ENCODE data around the gene AKIRIN2. TPM values are rescaled to one million over a fixed set of nuclear protein-coding genes. Genes with fewer than 3 reads are reported as not detected.

AKIRIN2 gene
- 16.1 and 18.4 TPM in 2 replicates for total RNA-seq

DNA sequence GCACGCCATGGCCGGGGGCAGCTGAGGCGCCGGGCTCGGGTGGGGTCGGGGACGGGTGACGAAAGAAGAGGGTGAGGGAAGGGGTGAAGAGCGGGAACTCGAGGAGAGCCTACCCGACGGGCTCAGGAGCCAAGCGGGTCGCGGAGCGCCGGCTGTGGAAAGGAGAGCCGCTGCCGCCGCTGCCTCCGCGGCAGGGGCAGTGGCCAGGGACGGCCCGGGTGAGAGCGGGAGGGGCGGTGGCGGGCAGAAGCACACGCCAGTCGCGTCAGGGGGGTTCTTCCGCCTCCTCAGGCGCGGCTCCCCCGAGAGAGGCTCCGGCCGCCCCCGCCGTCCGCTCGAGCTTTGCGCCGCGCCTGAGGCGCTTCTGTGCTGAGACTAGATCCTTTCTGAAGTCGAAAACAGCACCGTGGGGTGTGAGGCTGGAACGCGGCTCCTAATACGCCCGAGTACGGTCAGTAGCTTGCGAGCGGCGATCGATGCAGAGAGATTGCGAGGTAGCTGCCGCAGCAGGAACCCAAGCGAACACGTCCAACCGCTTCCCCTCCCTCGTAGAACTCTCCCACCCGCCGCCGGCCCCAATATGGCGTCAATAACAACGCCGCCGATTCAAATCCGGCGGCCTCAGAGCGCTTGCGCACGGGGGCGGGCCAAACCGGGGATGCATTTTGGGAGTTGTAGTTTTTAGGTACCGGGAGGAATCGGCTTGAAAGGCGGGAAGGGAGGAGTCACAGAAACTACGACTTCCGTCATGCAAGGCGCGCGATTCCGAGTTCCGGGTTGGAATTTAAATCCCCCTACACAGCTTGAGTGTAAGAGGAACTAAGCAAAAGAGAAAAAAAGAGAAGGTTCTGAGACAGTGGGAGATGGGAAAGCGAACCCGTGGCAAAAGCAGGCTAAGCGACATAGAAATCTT, at the start of gene AKIRIN2:
Gene AKIRIN2 (minus strand): TSS at position 558 of the 913 bp plus-strand sequence. CDS start 549 bp downstream, at position 9.

Other genes with a start within 250 kb of the AKIRIN2 start
- 30.2 and 31.3 TPM in 2 replicates for gene SLC35A1, start 229.3 kb downstream of the AKIRIN2 start, total RNA-seq
- 40.6 and 46.9 TPM in 2 replicates for gene RARS2, start 112.2 kb downstream of the AKIRIN2 start, total RNA-seq
- 8.3 and 12.8 TPM in 2 replicates for gene ORC3, start 112.1 kb downstream of the AKIRIN2 start, total RNA-seq

Data from dermis lymphatic vessel endothelial cell (primary cell).